Neural progenitor cell (in vitro differentiated cells): Measurements from ENCODE around the gene MSI1. TPM values are rescaled to one million over a fixed set of nuclear protein-coding genes. Genes with fewer than 3 reads are reported as not detected.

Source experiments
- DNase-seq: peaks from one replicate; pipeline ENCODE4 v3.0.0-alpha.2; 2016; ENCODE audit warnings: low spot score
- H2AFZ ChIP-seq: fragments of 200-600 bp; sonication (generic); replicated peaks from 2 replicates; pipeline ENCODE4 v1.6.1; 2016; ENCODE audit warnings: antibody characterized with exemption
- H3F3A ChIP-seq: fragments of 200-600 bp; sonication (generic); 2 replicates; pipeline ENCODE4 v1.6.1; 2016; ENCODE audit warnings: antibody characterized with exemption, low read depth
- H3K27ac ChIP-seq: fragments of 200-600 bp; sonication (generic); 2 replicates; pipeline ENCODE4 v1.5.1; 2016; ENCODE audit warnings: mild to moderate bottlenecking
- H3K27me3 ChIP-seq: fragments of 200-600 bp; sonication (generic); 2 replicates; pipeline ENCODE4 v1.6.1; 2016; ENCODE audit warnings: mild to moderate bottlenecking, moderate library complexity
- H3K36me3 ChIP-seq: fragments of 200-600 bp; sonication (generic); 2 replicates; pipeline ENCODE4 v1.5.1; 2016
- H3K4me1 ChIP-seq: fragments of 200-600 bp; sonication (generic); 2 replicates; pipeline ENCODE4 v1.6.1; 2016; ENCODE audit warnings: mixed run types
- H3K4me2 ChIP-seq: fragments of 200-600 bp; sonication (generic); 2 replicates; pipeline ENCODE4 v1.6.1; 2016
- H3K4me3 ChIP-seq: fragments of 200-600 bp; sonication (generic); 2 replicates; pipeline ENCODE4 v1.5.1; 2016
- H3K79me2 ChIP-seq: fragments of 200-600 bp; sonication (generic); 2 replicates; pipeline ENCODE4 v1.6.1; 2016; ENCODE audit warnings: low read depth
- H3K9ac ChIP-seq: fragments of 200-600 bp; sonication (generic); 2 replicates; pipeline ENCODE4 v1.6.1; 2016
- H3K9me3 ChIP-seq: fragments of 200-600 bp; sonication (generic); 2 replicates; pipeline ENCODE4 v1.5.1; 2016; ENCODE audit warnings: low read depth
- H4K20me1 ChIP-seq: fragments of 200-600 bp; sonication (generic); 2 replicates; pipeline ENCODE4 v1.6.1; 2016; ENCODE audit warnings: low read depth
- H3K27ac Mint-ChIP-seq: 3 replicates; pipeline ENCODE4 v1.8.0; 2021; ENCODE audit warnings: mixed read lengths
- H3K27me3 Mint-ChIP-seq: 2 replicates; pipeline ENCODE4 v1.8.0; 2022; ENCODE audit warnings: low read depth, mild to moderate bottlenecking, inconsistent platforms, moderate library complexity, mixed read lengths; ENCODE audit not compliant: insufficient read depth
- H3K36me3 Mint-ChIP-seq: 3 replicates; pipeline ENCODE4 v1.8.0; 2021; ENCODE audit warnings: mixed read lengths
- H3K4me1 Mint-ChIP-seq: 3 replicates; pipeline ENCODE4 v1.8.0; 2021; ENCODE audit warnings: mixed read lengths
- H3K4me3 Mint-ChIP-seq: 3 replicates; pipeline ENCODE4 v1.8.0; 2021; ENCODE audit warnings: mild to moderate bottlenecking, moderate library complexity, mixed read lengths
- H3K9me3 Mint-ChIP-seq: 3 replicates; pipeline ENCODE4 v1.8.0; 2020; ENCODE audit warnings: mixed read lengths
- EZH2 ChIP-seq: fragments of 200-600 bp; sonication (generic); IDR thresholded peaks from 2 replicates; pipeline ENCODE4 v1.6.1; 2017; ENCODE audit warnings: antibody characterized with exemption, mild to moderate bottlenecking, moderate library complexity
- EZH2phosphoT487 ChIP-seq: fragments of 200-600 bp; sonication (generic); IDR thresholded peaks from 2 replicates; pipeline ENCODE4 v1.6.1; 2017; ENCODE audit warnings: antibody characterized with exemption
- total RNA-seq: library from RNA; depleted of rRNA; stranded (reverse); fragments of >200 nt; gene quantifications from 2 replicates; pipeline ENCODE4 v1.2.3, GENCODE V29; 2015; ENCODE audit warnings: low replicate concordance
- TF ChIP-seq, protein P1 (sequence below): fragments of 200-600 bp; sonication (generic); IDR thresholded peaks from 2 replicates; pipeline ENCODE4 v1.5.1; 2017; ENCODE audit warnings: antibody characterized with exemption, mild to moderate bottlenecking

MSI1 gene
- total RNA-seq, 1 donor from 2014 or later: 40.2 TPM

- peaks cover 8% of the 10 kb centered on the region for H3K27me3 ChIP-seq
- Mint-ChIP-seq H3K27me3 (peaks cover 15% of the 10 kb centered on the region), H3K9me3 (no peaks in the 10 kb centered on the region), H3K4me1 (peaks cover 6% of the 10 kb centered on the region), H3K27ac (no peak overlapping the region), H3K36me3 (no peaks in the 10 kb centered on the region), H3K4me3 (peak overlapping the region; percentile 92)
- H3K27ac ChIP-seq: no peak overlapping the region
- TF ChIP-seq, protein P1, sequence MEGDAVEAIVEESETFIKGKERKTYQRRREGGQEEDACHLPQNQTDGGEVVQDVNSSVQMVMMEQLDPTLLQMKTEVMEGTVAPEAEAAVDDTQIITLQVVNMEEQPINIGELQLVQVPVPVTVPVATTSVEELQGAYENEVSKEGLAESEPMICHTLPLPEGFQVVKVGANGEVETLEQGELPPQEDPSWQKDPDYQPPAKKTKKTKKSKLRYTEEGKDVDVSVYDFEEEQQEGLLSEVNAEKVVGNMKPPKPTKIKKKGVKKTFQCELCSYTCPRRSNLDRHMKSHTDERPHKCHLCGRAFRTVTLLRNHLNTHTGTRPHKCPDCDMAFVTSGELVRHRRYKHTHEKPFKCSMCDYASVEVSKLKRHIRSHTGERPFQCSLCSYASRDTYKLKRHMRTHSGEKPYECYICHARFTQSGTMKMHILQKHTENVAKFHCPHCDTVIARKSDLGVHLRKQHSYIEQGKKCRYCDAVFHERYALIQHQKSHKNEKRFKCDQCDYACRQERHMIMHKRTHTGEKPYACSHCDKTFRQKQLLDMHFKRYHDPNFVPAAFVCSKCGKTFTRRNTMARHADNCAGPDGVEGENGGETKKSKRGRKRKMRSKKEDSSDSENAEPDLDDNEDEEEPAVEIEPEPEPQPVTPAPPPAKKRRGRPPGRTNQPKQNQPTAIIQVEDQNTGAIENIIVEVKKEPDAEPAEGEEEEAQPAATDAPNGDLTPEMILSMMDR: no peak
- peak; percentile 3 for TF ChIP-seq EZH2
- no peak for TF ChIP-seq EZH2phosphoT487
- no peak for DNase-seq
- no peak overlapping the region for H3K4me3 ChIP-seq
- H3K9me3 ChIP-seq: no peaks in the 10 kb centered on the region
- no peaks in the 10 kb centered on the region for H3K4me1 ChIP-seq
- H3K9ac ChIP-seq: no peak overlapping the region
- H3K36me3 ChIP-seq: no peaks in the 10 kb centered on the region
- peaks cover 10% of the 10 kb centered on the region for H3F3A ChIP-seq
- no peak overlapping the region for H3K4me2 ChIP-seq
- no peak overlapping the region for H2AFZ ChIP-seq
- no peaks in the 10 kb centered on the region for H4K20me1 ChIP-seq
- no peaks in the 10 kb centered on the region for H3K79me2 ChIP-seq
Observed at GRCh38 chr12:120324841-120325417, 44.0 kb downstream of the MSI1 start.

- H3K9ac ChIP-seq: no peak overlapping the region
- Mint-ChIP-seq H3K9me3 (no peaks in the 10 kb centered on the region), H3K4me1 (peaks cover 6% of the 10 kb centered on the region), H3K27me3 (peaks cover 13% of the 10 kb centered on the region), H3K36me3 (no peaks in the 10 kb centered on the region), H3K27ac (no peak overlapping the region), H3K4me3 (no peak overlapping the region)
- no peak for TF ChIP-seq EZH2phosphoT487
- TF ChIP-seq, protein P1: no peak
- no peaks in the 10 kb centered on the region for H3K79me2 ChIP-seq
- H3K4me2 ChIP-seq: no peak overlapping the region
- H3K27me3 ChIP-seq: peaks cover 8% of the 10 kb centered on the region
- H3K4me1 ChIP-seq: no peaks in the 10 kb centered on the region
- no peaks in the 10 kb centered on the region for H3K9me3 ChIP-seq
- peaks cover 10% of the 10 kb centered on the region for H3F3A ChIP-seq
- no peak overlapping the region for H3K4me3 ChIP-seq
- no peak overlapping the region for H3K27ac ChIP-seq
- H2AFZ ChIP-seq: no peak overlapping the region
- no peaks in the 10 kb centered on the region for H4K20me1 ChIP-seq
- H3K36me3 ChIP-seq: no peaks in the 10 kb centered on the region
- no peak for DNase-seq
Observed at GRCh38 chr12:120323772-120324171, 45.2 kb downstream of the MSI1 start.

DNA sequence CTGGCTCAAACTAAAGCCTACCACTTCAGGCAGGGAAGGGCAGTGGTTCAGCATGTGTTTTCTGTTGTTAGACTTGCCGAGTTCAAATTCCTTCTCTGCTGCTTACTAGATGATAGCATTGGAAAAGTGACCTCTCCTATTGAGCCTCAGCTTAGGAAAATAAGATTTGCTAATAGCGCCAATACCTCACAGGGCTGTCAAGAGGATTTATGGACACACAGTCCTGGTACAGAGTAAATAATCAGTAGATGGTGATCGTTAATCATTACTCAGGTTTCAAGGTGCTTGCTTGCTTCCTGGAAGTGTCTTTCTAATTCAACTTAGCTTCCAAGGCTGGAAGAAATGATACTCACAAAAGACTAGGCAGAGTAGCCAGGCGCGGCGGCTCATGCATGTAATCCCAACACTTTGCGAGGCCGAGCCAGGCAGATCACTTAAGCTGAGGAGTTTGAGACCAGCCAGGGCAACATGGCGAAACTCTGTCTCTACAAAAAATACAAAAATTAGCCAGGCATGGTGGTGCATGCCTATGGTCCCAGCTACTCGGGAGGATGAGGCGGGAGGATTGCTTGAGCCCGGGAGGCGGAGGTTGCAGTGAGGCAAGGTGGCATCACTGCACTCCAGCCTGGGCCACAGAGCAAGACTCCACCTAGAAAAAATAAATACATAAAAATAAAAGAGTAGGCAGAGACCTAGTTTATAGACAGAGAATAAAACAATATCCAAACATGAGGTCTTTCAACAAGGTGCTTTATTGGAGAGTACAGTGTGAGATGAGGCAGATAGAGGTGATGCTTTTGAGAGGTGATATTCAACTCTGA, 47.4 kb downstream of the MSI1 start:
- H4K20me1 ChIP-seq: no peaks in the 10 kb centered on the region
- no peaks in the 10 kb centered on the region for H3K36me3 Mint-ChIP-seq
- no peaks in the 10 kb centered on the region for H3K9me3 Mint-ChIP-seq
- peak overlapping the region; percentile 10 for H3K27ac Mint-ChIP-seq
- H3K4me2 ChIP-seq: no peak overlapping the region
- H3K9ac ChIP-seq: peak overlapping the region; percentile 21
- H3K79me2 ChIP-seq: no peaks in the 10 kb centered on the region
- peaks cover 16% of the 10 kb centered on the region for H3K4me1 Mint-ChIP-seq
- H3K4me3 Mint-ChIP-seq: no peak overlapping the region
- no peak overlapping the region for H2AFZ ChIP-seq
- H3K9me3 ChIP-seq: no peaks in the 10 kb centered on the region
- H3K27ac ChIP-seq: no peak overlapping the region
- no peak overlapping the region for H3K4me3 ChIP-seq
- H3K27me3 ChIP-seq: peaks cover 8% of the 10 kb centered on the region
- H3K36me3 ChIP-seq: no peaks in the 10 kb centered on the region
- TF ChIP-seq EZH2 (no peak), EZH2phosphoT487 (no peak)
- TF ChIP-seq, protein P1: no peak
- H3F3A ChIP-seq: peaks cover 26% of the 10 kb centered on the region
- DNase-seq: no peak
- H3K27me3 Mint-ChIP-seq: peaks cover 13% of the 10 kb centered on the region
- H3K4me1 ChIP-seq: peaks cover 4% of the 10 kb centered on the region
